Sciatic nerve (tissue), 2 donors: ENCODE results near the gene NUDT22. TPM values are rescaled to one million over a fixed set of nuclear protein-coding genes. Genes with fewer than 3 reads are reported as not detected.

Experiments
- ATAC-seq: fragments of 200-7000 bp; cut with Tn5 transposase; one replicate; pipeline ENCODE4 v1.9.1; 2020; ENCODE audit warnings: mild to moderate bottlenecking, moderate library complexity
- DNase-seq: peaks from one replicate; pipeline ENCODE4 v3.0.0-alpha.2; 2020; ENCODE audit warnings: low spot score
- intact Hi-C: fragments of 100-400 bp; cut with DNase I; formaldehyde crosslinking; loops from one replicate; pipeline ENCODE4 v1.14.2; 2022
- total RNA-seq: library from RNA; stranded (reverse); fragmentation: NEBNext Ultra II Directional; extraction: Animal tissue kit (Norgen Biotek cat#: 25700); gene quantifications from one replicate; pipeline ENCODE4 v1.2.1, GENCODE V29; 2021
- donor health status: DM: no; HTN: no; CAD: no.
- donor health status: DM: no; HTN: no; CAD: no.

Gene NUDT22
- total RNA-seq, result 28.0 TPM

GRCh38 chr11:64225608-64226506 is at the start of gene NUDT22, which contains the start of gene TRPT1:
Gene NUDT22, plus strand, starts transcription at chr11:64226274. Its CDS starts 379 bp downstream, at chr11:64226653.
Gene TRPT1, minus strand, starts transcription at chr11:64226186. Its CDS starts 326 bp downstream, at chr11:64225860.
- intact Hi-C loops, result no loop called here
- DNase-seq (peak; percentile 96), ATAC-seq (peak; percentile 84)

- DNase-seq, result no peak
- intact Hi-C loops, result no loop called here
- no peak for ATAC-seq
Observed at GRCh38 chr11:64176751-64177150, 49.3 kb upstream of the NUDT22 start.

- intact Hi-C loops, result no loop called here
- DNase-seq (no peak), ATAC-seq (no peak)
Observed at GRCh38 chr11:64178203-64178602, 47.9 kb upstream of the NUDT22 start.

GRCh38 chr11:64178951-64179639 is 47.0 kb upstream of the NUDT22 start:
- no peak for DNase-seq
- intact Hi-C loops, result no loop called here
- no peak for ATAC-seq

- no peak for ATAC-seq
- no peak for DNase-seq
- intact Hi-C loops, result no loop called here
Observed at GRCh38 chr11:64180891-64181290, 45.2 kb upstream of the NUDT22 start.

GRCh38 chr11:64181506-64182411 is 44.3 kb upstream of the NUDT22 start:
- peak; percentile 93 for DNase-seq
- intact Hi-C loops, result no loop called here
- ATAC-seq, result peak; percentile 76

GRCh38 chr11:64183890-64184289 is 42.2 kb upstream of the NUDT22 start:
- intact Hi-C loops, result no loop called here
- DNase-seq (no peak), ATAC-seq (no peak)

GRCh38 chr11:64185175-64185692 is 40.8 kb upstream of the NUDT22 start:
- intact Hi-C loops, result no loop called here
- ATAC-seq, result peak; percentile 66

GRCh38 chr11:64185693-64186491 is 40.2 kb upstream of the NUDT22 start, which contains the start of gene STIP1:
Gene STIP1, plus strand, starts transcription at chr11:64186171. Its CDS starts 91 bp downstream, at chr11:64186262.
- intact Hi-C loops, result no loop called here
- DNase-seq, result peak; percentile 99
- ATAC-seq, result peak; percentile 96

More at GRCh38 chr11:64185175-64185692, 40.8 kb upstream of the NUDT22 start:
- peak; percentile 91 for DNase-seq

- DNase-seq (no peak), ATAC-seq (no peak)
- intact Hi-C loops, result no loop called here
Observed at GRCh38 chr11:64186492-64187165, 39.4 kb upstream of the NUDT22 start.

- intact Hi-C loops, result no loop called here
- DNase-seq, result no peak
- no peak for ATAC-seq
Observed at GRCh38 chr11:64192434-64192833, 33.6 kb upstream of the NUDT22 start.

- DNase-seq (no peak), ATAC-seq (no peak)
- intact Hi-C loops, result no loop called here
Observed at GRCh38 chr11:64196626-64197025, 29.4 kb upstream of the NUDT22 start.

- DNase-seq, result no peak
- intact Hi-C loops, result no loop called here
Observed at GRCh38 chr11:64198511-64198910, 27.6 kb upstream of the NUDT22 start.

GRCh38 chr11:64201543-64201942 is 24.5 kb upstream of the NUDT22 start:
- intact Hi-C loops, result loop anchor here (10.0 kb wide), 1 partner anchor 93 kb away; the partner anchor contains the start of gene KCNK4
- no peak for ATAC-seq
- no peak for DNase-seq

More at GRCh38 chr11:64198511-64198910, 27.6 kb upstream of the NUDT22 start:
- ATAC-seq, result no peak

GRCh38 chr11:64202992-64203391 is 23.1 kb upstream of the NUDT22 start:
- DNase-seq (no peak), ATAC-seq (no peak)
- intact Hi-C loops, result loop anchor here (10.0 kb wide), 1 partner anchor 92 kb away; the partner anchor contains the start of gene KCNK4

- ATAC-seq (no peak), DNase-seq (no peak)
- intact Hi-C loops, result loop anchor here (10.0 kb wide), 1 partner anchor 91 kb away; the partner anchor contains the start of gene KCNK4
Observed at GRCh38 chr11:64203421-64204079, 22.5 kb upstream of the NUDT22 start.

- no peak for ATAC-seq
- intact Hi-C loops, result loop anchor here (10.0 kb wide), 1 partner anchor 91 kb away; the partner anchor contains the start of gene KCNK4
- DNase-seq, result no peak
Observed at GRCh38 chr11:64204080-64204440, 22.0 kb upstream of the NUDT22 start.
